HG03103 (cell line): ENCODE results near the gene DNAL4.

Source experiments
- ATAC-seq: cut with Tn5 transposase; IDR thresholded peaks from one replicate; pipeline ENCODE4 v1.9.1; 2021; ENCODE audit warnings: low read depth; ENCODE audit not compliant: unreplicated experiment

Gene DNAL4

DNA sequence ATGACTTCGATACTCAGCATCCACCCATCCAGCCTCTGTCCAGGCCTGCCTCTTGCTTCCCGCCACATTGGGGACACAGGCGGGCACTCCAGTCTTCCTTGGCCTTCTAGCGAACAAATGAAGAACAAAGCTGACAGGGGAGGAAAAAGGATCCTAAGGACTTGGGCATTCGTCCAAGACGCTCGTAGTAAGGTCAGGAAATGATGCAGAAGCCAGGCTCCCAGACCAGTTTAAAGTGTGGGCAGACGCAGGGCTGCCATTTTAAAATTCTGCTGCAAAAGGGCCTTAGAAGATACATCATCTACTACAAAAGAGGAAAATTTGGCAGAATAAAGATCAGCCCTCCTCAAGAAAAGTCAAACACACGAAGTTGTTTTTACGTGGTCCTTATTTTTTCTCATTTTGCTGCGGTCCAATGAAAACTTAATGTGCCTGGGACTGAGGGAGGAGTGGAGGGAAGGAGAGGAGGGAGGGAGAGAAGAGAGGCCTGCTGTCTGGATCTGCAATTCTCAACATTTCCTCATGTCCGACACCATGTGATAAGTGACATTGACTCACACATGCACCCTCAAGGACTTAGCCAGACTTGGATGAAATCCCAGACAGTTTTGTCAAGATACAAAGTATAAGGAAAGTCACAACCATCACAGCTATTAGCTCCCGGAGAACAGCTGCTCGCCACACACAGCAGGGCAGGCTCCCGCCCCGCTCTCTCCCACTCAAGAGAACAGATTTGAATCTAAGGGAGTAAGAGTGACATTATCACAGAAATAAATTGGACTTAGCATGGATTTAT is 5.7 kb downstream of the DNAL4 start:
- ATAC-seq = no peak

DNA sequence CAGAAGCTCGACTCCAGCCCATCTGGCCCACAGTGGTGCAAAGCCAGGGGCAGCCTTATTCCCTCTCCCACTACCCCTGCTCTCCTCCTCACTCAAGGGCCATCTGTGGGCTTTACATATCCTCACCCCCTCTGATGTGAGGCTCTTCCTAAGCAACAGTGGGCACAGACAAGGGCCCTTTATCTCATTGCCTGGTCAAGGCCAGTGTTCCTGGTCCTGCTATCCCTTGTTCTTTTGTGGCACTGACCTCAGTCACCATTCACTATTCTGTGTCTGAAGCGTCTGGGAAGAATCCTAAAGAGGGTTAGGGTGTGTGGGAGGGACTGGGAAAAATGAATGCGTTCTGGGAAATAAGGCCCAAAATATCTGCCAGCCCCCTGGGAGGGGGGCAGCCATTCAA is 7.3 kb downstream of the DNAL4 start:
- no peak for ATAC-seq

DNA sequence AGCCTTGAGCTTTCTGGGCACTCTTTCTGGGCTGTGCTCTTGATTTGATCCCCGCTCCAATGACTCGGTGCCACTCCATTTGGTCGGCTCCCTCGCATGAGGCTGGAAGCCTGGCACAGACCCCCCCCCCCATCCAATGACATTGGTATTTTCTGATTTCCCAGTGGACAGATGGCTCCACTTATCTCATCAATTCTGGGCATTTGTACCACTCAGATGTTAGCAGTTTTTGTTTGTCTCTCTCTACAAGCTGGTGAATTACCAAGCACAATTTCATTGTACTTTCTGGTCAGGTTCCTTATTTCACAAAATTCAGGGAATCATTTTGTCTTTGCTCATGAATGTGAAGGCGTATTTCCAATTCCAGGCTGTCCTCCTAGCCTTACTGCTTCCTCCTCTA is 9.1 kb downstream of the DNAL4 start:
- no peak for ATAC-seq

DNA sequence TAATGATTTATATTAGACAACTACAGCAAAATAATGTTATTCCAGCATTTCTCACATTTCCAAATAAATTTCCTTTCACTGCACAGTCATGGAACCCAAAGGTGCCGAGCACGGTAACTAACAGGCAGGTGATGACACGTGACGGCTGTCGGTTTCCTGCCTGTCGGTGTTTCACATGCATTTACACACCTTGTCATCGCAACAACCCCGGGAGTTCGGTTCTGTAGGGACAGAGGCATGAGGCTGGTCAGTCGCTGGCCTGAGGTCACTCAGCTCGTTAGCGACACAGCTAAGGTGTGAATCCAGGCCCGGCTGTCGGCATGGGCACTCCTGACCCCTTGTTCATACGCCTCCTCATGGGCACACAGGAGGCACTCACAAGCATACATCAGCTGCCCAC is 9.9 kb downstream of the DNAL4 start:
- ATAC-seq = no peak

DNA sequence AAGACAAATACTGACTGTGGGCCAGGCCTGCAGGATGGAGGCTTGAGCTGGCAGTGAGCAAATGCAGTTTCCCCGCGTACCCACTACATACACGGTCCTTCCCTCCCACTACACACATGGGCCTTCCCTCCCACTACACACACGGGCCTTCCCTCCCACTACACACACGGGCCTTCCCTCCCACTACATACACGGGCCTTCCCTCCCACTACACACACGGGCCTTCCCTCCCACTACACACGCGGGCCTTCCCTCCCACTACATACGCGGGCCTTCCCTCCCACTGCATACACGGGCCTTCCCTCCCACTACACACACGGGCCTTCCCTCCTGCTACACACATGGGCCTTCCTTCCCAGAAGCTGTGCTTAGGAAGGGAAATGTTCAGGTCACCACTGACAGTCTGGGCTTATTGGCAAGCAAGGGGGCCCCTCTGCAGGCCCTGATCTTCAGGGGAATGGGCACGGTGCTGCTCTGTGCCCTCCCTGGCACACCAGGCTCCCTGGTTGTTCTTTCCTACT is 10.8 kb downstream of the DNAL4 start:
- no peak for ATAC-seq

DNA sequence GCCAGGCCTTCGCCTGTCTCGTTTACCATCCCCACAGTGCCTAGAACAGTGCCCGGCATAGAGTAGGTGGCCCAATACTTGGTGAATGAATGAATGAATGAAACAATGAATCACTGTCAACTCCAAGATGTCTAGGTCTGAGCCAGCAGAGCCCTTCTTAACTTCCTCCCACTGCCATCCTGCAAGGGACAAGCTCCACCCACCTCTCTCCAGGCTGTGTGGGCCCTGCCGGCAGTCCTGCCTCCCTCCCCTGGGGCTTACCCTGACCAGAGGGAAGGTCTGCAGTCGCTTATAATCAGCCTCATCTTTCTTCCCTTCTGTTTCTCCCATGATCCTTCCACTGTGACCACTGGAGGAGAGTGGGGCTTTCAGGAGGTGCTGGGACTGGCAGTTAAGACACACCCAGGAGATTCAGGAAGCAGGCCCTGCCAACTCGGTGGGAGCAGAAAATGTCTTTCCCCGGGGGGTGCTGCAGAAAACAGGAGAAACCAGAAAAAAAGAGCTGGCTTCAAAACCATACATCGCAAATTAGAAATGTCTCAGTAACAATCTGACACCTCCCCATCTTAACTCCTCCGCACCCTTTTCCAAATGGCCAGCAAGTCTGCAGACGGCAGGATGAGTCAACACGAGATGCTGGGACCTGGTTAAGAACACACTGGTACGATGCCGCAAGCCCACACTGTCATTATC is 11.4 kb downstream of the DNAL4 start:
- ATAC-seq = no peak

DNA sequence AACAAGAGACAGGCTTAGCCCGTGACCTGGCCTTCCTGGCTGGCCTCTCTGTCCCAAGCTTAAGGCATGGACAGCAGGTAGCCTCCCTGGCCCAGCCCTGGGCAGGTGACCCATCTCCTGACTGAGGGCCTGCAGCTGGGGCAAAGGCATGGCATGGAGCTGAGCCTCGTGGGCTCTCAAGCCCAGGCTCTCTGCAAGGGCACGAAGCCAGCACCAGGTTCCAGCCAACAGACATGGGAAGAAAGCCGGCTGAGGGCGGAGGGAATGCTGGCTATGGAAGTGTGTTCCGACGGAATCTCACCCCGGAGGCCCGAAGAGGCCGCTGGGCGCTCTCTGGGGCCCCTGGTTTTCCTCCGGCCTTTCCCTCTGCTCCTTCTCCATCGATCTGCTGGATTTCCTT is 12.9 kb downstream of the DNAL4 start:
- no peak for ATAC-seq

DNA sequence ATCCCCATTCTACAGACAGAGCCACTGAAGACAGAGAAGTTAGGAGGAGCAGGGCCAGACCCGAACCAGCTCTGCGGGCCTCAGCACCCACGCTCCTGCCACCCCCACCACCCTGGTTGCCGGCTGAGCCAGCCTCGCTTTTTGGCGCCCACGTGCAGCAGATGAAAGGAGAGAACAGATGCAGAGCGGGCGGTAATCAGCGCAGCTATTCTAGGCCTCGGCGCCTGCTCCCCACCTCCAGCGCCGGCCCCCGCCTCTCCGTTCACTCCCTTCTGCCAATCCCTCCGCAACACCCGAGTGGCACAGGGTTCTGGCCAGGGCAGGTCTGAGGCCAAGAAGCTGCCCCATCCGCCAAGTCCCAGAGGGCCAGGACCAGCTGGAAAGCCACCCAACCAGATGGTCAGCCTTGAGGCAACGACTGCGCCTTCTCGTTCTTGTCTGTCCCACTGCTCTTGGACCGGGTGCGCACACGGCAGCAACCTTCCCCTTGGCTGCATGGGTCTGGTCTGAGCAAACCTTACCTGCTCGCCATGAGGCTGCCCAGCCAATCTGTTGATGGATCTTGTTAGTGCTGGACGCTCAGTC is 16.8 kb downstream of the DNAL4 start:
- no peak for ATAC-seq

DNA sequence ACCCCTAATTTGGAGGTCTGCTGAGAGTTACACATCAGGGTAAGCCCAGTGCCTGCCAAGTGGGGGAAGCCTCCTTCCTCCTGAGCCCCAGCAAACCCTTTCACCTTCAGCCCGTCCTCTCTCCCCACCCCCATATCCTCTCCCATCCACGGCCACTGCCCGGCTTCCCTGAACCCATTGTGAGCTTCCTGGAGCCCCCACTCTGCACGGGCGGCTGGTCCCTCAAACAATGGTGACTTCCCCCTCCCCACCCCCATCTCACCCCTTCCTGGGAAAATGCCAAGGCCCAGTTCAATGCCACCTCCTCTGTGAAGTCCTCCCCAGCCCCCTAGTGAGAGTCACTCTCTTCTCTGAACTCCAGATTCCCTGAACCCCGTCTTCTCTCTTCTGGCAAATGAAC is 17.9 kb downstream of the DNAL4 start:
- no peak for ATAC-seq

DNA sequence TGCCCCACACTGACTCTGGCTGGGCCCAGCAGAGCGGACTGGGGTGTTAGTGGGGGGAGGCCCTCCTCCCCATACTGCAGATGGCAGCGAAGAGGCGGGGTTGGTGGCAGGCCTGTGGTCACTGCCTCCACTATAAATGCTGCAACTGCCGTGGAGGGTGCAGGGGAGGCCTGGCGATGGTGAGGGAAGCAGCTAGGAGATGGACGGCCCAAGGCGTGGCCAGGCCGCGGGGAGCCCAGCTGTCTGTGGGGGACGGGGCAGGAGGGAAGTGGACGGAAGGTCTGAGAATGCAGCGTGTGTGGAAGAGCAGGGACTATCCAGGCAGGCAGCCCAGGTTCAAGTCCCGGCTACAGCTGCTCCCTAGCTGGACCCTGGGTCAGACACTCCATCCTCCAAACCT is 18.3 kb downstream of the DNAL4 start:
- no peak for ATAC-seq

DNA sequence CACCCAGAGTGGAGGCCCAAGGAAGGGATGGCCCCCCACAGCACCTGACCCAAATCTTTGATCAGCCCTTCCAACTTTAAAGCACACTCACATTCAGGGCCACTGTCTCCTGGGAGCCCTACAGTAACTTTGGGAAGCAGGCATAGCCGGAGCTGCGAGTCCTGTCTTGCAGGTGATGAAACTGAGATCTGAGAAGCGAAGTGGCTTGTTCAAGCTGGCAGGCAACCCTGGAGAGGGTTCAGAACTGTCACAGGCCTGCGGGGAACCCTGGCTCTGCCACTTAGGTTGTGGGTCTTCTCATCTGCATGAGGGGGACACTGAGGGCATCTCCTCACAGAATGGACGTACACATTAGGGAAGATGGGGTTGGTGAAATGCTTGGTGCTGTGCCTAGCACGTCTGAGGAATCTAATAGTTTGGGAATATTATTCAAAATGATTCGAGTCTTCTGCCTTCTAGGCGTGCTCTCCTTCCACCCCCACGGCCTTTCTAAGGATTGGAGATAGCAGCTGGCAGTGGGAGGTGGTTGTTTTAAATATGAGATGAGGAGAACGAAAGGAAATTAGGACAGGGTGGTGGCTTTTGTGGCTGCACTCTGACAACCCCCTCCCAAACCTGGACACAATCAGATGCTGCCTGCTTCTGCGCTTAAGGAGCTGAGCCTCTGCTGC is 19.3 kb downstream of the DNAL4 start:
- no peak for ATAC-seq

DNA sequence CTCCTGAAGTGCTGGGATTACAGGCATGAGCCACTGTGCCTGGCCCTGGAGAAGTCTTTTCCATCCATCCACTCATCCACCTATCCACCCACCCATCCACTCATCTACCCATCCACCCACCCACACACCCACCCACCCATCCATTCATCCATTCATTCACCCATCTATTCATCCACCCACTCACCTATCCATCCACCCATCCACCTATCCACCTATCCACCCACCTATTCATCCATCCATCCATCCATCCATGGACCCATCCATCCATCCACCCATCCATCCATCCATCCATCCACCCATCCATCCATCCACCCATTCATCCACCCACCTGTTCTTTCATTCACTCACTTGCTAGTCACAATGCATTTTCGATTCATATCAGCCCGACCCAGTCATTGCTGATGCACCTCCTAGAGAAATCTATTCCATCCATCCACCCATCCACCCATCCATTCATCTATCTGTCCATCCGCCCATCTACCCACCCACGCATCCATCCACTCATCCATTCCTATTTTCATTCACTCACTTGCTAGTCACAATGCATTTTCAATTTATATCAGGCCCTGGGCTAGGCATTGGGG is 20.5 kb downstream of the DNAL4 start:
- ATAC-seq = no peak

DNA sequence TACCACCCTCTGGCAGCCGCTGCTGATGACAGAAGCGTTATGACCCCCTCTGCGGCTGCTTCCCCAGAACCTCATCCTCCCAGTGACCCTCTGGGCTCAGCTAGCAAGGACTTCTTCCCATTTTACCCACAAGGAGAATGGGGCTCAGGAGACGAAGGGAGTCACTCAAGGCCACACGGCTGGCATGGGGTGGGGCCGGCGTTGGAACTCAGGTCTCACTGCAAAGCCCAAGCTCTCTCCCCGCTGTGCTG is 21.4 kb downstream of the DNAL4 start:
- ATAC-seq = no peak

DNA sequence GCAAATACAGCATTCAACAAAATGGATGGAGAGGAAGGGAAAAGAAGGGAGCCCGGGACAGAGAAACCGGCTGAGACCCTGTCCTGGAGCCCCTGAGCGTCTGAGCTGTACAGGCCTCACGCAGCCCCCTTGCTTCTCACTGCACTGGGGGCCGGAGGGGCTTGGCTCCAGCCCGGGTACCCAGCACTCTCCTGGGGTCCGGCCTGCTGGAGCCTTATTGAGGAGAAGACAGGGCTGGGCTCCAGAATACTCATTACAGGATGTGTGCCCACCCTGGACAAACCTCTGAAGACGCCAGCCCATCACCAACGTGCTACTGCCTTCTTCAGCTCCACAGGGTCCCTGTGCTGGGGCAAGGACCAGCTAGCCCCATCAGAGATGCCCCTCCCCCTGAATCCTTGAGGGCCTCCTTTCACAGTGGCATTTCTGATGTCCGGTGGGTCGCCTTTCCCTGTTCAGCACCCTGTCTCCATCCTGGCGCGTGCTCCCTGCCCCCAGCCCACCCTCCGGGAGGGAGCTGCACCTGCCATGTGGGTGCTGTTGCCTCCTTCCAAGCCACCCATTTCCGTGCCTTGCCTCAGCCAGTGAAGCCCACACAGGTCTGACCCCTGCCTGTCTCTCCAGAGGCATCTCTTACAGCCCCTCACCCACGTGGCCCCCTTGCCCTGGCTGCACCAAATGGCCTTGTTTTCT is 23.5 kb downstream of the DNAL4 start:
- no peak for ATAC-seq

DNA sequence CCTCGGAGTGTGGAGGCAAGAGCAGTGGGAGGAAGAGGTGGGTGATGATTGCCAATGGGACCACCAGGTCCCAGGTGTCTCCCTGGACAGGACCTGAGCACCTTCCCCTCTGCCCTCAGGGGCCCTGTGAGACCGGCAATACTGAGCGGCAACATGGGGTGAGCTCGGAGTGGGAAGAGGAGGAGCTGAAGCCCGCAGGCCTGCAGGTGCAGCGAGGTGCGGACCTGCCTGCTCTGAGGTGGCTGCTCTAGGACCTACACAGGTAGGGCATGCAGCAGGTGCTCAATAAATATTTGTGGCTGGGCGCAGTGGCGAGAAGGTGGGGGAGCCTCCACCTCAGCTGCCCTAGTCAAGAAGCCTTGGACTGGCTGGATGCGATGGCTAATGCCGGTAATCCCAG is 25.9 kb downstream of the DNAL4 start:
- ATAC-seq = no peak

DNA sequence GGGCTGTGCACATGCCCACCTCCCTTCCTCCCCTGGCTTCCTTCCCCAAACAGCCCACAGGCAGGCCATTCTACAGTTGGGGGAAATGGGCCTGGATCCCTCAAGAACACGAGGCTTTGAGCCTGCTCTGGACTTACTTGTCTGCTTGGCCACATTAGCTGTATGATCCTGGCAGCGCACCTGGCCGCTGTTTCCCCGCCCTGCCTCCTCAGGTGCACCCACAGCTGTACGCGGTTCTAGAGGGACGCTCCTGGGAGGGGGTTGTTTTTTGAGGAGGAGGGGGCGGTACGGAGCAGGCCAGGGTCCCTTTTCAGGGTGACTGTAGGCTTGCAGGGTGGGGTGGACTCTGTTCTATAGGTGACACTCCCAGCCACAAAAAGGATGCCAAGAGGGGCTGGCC is 26.6 kb downstream of the DNAL4 start:
- ATAC-seq = no peak

DNA sequence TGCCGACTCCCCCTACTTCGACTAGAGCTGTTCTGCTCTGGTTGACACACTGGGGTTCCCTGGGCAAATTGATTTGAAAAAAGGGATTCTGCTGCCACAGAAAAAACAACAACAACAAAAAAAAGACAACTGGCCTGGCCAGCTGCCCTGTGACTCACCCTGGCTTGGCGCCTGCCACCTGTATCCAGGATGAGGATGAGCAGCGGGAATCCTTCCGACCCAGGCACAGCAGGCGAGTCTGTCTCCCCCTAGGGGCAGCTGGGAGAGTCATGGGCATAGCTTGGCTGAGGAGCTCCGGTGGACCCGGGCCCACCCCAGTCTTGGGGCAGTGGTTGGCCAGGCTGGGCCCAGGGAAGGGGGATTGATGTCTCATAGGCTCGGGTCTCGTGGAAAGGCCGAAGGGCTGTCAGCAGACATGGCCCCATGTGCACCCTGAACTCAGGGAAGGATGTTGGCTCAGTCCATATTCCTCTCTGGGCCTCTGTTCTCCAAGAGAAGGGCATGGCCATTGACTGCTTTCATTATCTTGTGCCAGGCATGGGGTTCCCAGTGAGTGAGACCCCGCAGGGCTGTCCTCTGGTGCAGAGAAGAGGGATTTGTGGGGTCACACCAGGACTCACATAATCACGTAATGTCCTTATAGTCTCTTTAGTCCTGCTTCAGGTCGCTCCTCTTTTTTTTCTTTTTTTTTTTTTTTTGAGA is 27.7 kb downstream of the DNAL4 start:
- ATAC-seq = no peak

DNA sequence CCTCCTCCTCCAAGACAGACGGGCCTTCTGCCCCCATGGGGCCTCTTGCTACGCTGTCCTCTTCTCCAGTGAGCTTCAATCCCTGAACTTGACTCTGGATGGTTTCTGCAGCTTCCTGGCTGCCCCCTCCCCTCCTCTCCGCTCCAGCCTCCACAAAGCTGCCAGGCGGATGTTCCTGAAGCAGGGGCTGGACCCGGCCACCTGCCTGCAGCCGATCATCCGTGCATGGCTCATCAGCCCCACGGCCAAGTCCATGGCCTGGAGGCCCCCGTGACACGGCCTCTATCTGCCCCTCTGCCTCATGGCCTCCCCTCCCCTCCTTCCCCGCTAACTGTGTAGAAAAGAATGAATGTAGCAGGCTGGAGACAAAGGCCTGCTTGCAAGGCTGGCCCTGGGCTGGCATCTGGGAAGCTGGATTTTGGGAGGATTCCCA is 31.4 kb downstream of the DNAL4 start:
- no peak for ATAC-seq

DNA sequence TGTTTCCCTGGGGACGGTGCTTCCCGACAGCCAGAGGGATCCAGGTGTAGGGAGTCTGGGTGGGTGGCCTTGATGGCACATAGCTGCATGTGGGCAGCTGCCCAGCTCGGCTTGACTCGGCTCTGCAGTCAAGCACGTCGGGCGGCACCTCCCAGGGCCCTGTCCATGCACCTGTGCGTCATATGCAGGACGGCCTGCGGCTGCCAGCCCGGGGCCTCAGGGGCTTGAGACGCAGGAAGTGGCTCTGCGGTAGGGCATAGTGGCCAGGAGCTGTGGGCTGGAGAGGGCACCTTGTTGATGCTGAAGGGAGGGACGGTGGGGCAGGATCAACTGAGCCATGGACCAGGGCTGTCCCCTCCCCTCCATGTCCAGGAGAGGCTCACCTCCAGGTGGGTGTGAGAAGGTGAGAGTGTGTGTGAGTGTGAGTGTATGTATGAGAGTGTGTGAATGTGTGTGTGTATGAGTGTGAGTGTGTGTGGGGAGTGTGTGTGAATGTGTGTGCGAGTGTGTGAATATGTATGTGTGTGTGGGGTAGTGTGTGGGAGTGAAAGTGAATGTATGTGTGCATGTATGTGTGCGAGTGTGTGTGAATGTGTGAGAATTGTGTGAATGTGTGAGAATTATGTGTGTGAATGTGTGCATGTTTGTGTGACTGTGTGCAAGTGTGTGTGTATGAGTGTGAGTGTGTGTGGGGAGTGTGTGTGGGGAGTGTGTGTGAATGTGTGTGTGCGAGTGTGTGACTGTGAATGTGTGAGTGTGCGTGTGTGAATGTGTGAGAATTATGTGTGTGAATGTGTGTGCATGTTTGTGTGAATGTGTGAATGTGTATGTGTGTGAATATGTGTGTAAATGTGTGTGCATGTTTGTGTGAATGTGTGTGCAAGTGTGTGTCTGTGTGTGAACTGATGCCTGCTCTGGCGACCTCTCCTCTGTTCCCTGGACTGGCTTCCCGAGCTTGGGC is 32.5 kb downstream of the DNAL4 start:
- ATAC-seq = no peak
